ENCODE measurements around the gene GLRA3.

Gene GLRA3

DNA sequence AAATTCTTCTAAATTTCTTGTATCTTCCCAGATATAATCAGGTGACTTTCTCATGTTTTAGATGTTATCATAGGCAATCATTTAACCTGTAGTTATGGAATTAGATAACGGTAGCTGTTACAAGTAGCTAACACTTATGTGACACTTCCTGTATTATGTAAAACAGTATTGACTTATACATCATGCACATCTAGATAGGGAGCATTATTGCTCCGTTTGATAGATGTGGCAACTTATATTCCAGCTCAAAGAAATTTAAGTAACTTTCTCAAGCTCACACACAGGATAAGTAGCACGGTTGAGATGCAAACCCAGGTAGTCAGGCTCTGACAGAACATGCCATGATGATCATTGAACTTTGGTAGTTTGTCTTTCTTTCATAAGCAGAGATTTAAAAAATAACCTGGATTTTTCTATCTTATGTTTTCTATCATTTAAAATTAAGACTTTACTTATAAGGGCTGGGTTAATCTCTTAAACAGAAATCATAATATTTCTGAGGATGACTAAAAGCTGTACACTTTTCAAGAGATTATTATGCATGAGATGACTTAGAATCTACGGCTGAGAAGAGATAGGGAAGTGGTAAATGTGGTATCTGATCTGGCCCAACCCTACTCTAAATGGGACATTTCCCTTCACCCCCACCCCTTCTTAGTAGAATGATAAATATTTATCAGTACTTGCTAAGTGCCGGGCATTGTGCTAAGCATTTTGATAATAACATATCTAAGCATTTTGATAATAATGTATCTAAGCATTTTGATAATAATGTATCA, 237.6 kb downstream of the GLRA3 start:
- TF ChIP-seq CEBPB (IDR thresholded peaks at IDR 0.05) (no peak), TAF1 (IDR thresholded peaks at IDR 0.05; ENCODE audit: low read depth) (no peak), EP300 (IDR thresholded peaks at IDR 0.05; ENCODE audit: borderline replicate concordance) (no peak), CREB1 (IDR thresholded peaks at IDR 0.05; ENCODE audit: low read depth) (no peak), TEAD4 (IDR thresholded peaks at IDR 0.05) (no peak), EGR1 (IDR thresholded peaks at IDR 0.05) (no peak), ZBTB7A (IDR thresholded peaks at IDR 0.05; ENCODE audit: low read depth) (no peak), NFIC (IDR thresholded peaks at IDR 0.05) (no peak), FOXM1 (IDR thresholded peaks at IDR 0.05; ENCODE audit: borderline replicate concordance, low read depth) (no peak), TCF12 (IDR thresholded peaks at IDR 0.05; ENCODE audit: low read depth) (no peak), RAD21 (IDR thresholded peaks at IDR 0.05; ENCODE audit: low read depth) (no peak), YY1 (IDR thresholded peaks at IDR 0.05; ENCODE audit: low read depth) (no peak)
- TF ChIP-seq, protein P1, sequence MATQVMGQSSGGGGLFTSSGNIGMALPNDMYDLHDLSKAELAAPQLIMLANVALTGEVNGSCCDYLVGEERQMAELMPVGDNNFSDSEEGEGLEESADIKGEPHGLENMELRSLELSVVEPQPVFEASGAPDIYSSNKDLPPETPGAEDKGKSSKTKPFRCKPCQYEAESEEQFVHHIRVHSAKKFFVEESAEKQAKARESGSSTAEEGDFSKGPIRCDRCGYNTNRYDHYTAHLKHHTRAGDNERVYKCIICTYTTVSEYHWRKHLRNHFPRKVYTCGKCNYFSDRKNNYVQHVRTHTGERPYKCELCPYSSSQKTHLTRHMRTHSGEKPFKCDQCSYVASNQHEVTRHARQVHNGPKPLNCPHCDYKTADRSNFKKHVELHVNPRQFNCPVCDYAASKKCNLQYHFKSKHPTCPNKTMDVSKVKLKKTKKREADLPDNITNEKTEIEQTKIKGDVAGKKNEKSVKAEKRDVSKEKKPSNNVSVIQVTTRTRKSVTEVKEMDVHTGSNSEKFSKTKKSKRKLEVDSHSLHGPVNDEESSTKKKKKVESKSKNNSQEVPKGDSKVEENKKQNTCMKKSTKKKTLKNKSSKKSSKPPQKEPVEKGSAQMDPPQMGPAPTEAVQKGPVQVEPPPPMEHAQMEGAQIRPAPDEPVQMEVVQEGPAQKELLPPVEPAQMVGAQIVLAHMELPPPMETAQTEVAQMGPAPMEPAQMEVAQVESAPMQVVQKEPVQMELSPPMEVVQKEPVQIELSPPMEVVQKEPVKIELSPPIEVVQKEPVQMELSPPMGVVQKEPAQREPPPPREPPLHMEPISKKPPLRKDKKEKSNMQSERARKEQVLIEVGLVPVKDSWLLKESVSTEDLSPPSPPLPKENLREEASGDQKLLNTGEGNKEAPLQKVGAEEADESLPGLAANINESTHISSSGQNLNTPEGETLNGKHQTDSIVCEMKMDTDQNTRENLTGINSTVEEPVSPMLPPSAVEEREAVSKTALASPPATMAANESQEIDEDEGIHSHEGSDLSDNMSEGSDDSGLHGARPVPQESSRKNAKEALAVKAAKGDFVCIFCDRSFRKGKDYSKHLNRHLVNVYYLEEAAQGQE (IDR thresholded peaks at IDR 0.05; ENCODE audit: low read depth) = no peak
- TF ChIP-seq, protein P2, sequence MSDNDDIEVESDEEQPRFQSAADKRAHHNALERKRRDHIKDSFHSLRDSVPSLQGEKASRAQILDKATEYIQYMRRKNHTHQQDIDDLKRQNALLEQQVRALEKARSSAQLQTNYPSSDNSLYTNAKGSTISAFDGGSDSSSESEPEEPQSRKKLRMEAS (IDR thresholded peaks at IDR 0.05) = no peak
- TF ChIP-seq, protein P3, sequence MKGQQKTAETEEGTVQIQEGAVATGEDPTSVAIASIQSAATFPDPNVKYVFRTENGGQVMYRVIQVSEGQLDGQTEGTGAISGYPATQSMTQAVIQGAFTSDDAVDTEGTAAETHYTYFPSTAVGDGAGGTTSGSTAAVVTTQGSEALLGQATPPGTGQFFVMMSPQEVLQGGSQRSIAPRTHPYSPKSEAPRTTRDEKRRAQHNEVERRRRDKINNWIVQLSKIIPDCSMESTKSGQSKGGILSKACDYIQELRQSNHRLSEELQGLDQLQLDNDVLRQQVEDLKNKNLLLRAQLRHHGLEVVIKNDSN (IDR thresholded peaks at IDR 0.05) = no peak

DNA sequence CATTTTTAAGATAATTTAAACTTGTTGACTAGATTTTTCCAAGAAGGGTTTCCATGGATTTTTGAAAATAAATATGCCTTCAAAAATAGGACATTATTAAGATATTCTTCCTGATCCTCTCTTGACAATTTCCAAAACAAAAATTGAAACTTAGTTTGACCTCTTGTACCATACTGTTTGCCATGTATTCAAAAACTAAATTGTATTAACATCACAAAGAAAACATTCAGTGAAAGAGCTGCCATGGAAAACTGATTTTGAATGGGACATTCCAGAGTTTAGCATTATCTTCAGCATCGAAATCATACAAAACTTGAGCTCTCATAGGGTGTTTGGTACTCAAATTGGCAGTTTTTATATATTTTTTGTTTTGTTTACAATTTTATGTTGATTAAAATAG, 238.7 kb downstream of the GLRA3 start:
- TF ChIP-seq TCF12 (IDR thresholded peaks at IDR 0.05; ENCODE audit: low read depth) = no peak
- TF ChIP-seq RAD21 (IDR thresholded peaks at IDR 0.05; ENCODE audit: low read depth) = no peak
- TF ChIP-seq, protein P1 (IDR thresholded peaks at IDR 0.05; ENCODE audit: low read depth) = no peak
- TF ChIP-seq NFIC (IDR thresholded peaks at IDR 0.05) = no peak
- TF ChIP-seq TEAD4 (IDR thresholded peaks at IDR 0.05) = no peak
- no peak for TF ChIP-seq EGR1 (IDR thresholded peaks at IDR 0.05)
- no peak for TF ChIP-seq FOXM1 (IDR thresholded peaks at IDR 0.05; ENCODE audit: borderline replicate concordance, low read depth)
- TF ChIP-seq, protein P2 (IDR thresholded peaks at IDR 0.05) = no peak
- no peak for TF ChIP-seq EP300 (IDR thresholded peaks at IDR 0.05; ENCODE audit: borderline replicate concordance)
- TF ChIP-seq, protein P3 (IDR thresholded peaks at IDR 0.05) = no peak
- TF ChIP-seq CREB1 (IDR thresholded peaks at IDR 0.05; ENCODE audit: low read depth) = no peak
- no peak for TF ChIP-seq YY1 (IDR thresholded peaks at IDR 0.05; ENCODE audit: low read depth)
- no peak for TF ChIP-seq TAF1 (IDR thresholded peaks at IDR 0.05; ENCODE audit: low read depth)
- no peak for TF ChIP-seq CEBPB (IDR thresholded peaks at IDR 0.05)
- no peak for TF ChIP-seq ZBTB7A (IDR thresholded peaks at IDR 0.05; ENCODE audit: low read depth)

Data from Ishikawa (cell line).